G401 (cell line): ENCODE data around the gene RNF123. TPM values are rescaled to one million over a fixed set of nuclear protein-coding genes. Genes with fewer than 3 reads are reported as not detected.

Source experiments
- DNase-seq: peaks from one replicate; pipeline ENCODE4 v3.0.0-alpha.2; 2015; ENCODE audit warnings: low spot score
- in situ Hi-C: cut with HindIII; loops from 2 replicates; pipeline ENCODE4 v1.10.0; 2016; ENCODE audit warnings: low sequenced_read_pairs, mixed read lengths
- total RNA-seq: library from RNA; depleted of rRNA; stranded (reverse); fragments of >200 nt; shearing (Covaris generic); gene quantifications from 2 replicates; pipeline ENCODE4 v1.2.3, GENCODE V29; 2014; rRNA removed

The RNF123 gene
- 24.9 and 34.0 TPM in 2 replicates for total RNA-seq

- DNase-seq, result peak; percentile 79
- in situ Hi-C loops, result no loop called here
Observed at GRCh38 chr3:49689046-49689907, at the start of gene RNF123, which contains the start of gene MST1. TSS of gene RNF123 (plus strand) at chr3:49689557. CDS start at chr3:49691166, 1,609 bp downstream. TSS of gene MST1 (minus strand) at chr3:49689474. CDS start at chr3:49688691, 783 bp downstream.

GRCh38 chr3:49641292-49641691 is 48.1 kb upstream of the RNF123 start:
- peak; percentile 35 for DNase-seq
- in situ Hi-C loops, result no loop called here

- DNase-seq, result peak; percentile 97
- in situ Hi-C loops, result no loop called here
Observed at GRCh38 chr3:49641921-49642707, 47.2 kb upstream of the RNF123 start.

- in situ Hi-C loops, result no loop called here
Observed at GRCh38 chr3:49642708-49643145, 46.6 kb upstream of the RNF123 start.

GRCh38 chr3:49644684-49645083 is 44.7 kb upstream of the RNF123 start:
- in situ Hi-C loops, result no loop called here
- no peak for DNase-seq

More at GRCh38 chr3:49642708-49643145, 46.6 kb upstream of the RNF123 start:
- peak; percentile 51 for DNase-seq

- in situ Hi-C loops, result no loop called here
- DNase-seq, result no peak
Observed at GRCh38 chr3:49646236-49646635, 43.1 kb upstream of the RNF123 start.

GRCh38 chr3:49647741-49648140 is 41.6 kb upstream of the RNF123 start:
- DNase-seq, result peak; percentile 87
- in situ Hi-C loops, result no loop called here

GRCh38 chr3:49648354-49649019 is 40.9 kb upstream of the RNF123 start:
- in situ Hi-C loops, result no loop called here
- DNase-seq, result no peak

GRCh38 chr3:49649576-49649975 is 39.8 kb upstream of the RNF123 start:
- DNase-seq, result no peak
- in situ Hi-C loops, result no loop called here

GRCh38 chr3:49650177-49650576 is 39.2 kb upstream of the RNF123 start:
- in situ Hi-C loops, result no loop called here
- DNase-seq, result no peak

- in situ Hi-C loops, result no loop called here
- DNase-seq, result no peak
Observed at GRCh38 chr3:49650637-49651036, 38.7 kb upstream of the RNF123 start.

- no peak for DNase-seq
- in situ Hi-C loops, result no loop called here
Observed at GRCh38 chr3:49652218-49652902, 37.0 kb upstream of the RNF123 start.

- DNase-seq, result no peak
- in situ Hi-C loops, result no loop called here
Observed at GRCh38 chr3:49652903-49653415, 36.4 kb upstream of the RNF123 start.

GRCh38 chr3:49653621-49654020 is 35.7 kb upstream of the RNF123 start:
- in situ Hi-C loops, result no loop called here

GRCh38 chr3:49654176-49654825 is 35.1 kb upstream of the RNF123 start:
- no peak for DNase-seq
- in situ Hi-C loops, result no loop called here

More at GRCh38 chr3:49653621-49654020, 35.7 kb upstream of the RNF123 start:
- DNase-seq, result no peak

- no peak for DNase-seq
- in situ Hi-C loops, result no loop called here
Observed at GRCh38 chr3:49654955-49655556, 34.3 kb upstream of the RNF123 start.

- no peak for DNase-seq
- in situ Hi-C loops, result no loop called here
Observed at GRCh38 chr3:49655731-49656285, 33.5 kb upstream of the RNF123 start.
